Body of pancreas (tissue), 4 donors: ENCODE results near the gene TAF3.

ENCODE experiments used
- POLR2A ChIP-seq, 3 donors: fragments of 450-650 bp; IDR thresholded peaks; one replicate each; pipeline ENCODE4 v1.6.1; 2016; ENCODE audit warnings: antibody characterized with exemption in 3 of 3, mild to moderate bottlenecking in 2 of 3
- TF ChIP-seq, protein P1 (sequence below), 7 experiments: fragments of 450-650 bp in 4 of 7; fragments of 200-600 bp in 3 of 7; sonication (generic) in 3 of 7; IDR thresholded peaks; one replicate each; pipeline ENCODE4 v1.5.1; 2016 to 2019; ENCODE audit warnings: antibody characterized with exemption in 7 of 7

DNA sequence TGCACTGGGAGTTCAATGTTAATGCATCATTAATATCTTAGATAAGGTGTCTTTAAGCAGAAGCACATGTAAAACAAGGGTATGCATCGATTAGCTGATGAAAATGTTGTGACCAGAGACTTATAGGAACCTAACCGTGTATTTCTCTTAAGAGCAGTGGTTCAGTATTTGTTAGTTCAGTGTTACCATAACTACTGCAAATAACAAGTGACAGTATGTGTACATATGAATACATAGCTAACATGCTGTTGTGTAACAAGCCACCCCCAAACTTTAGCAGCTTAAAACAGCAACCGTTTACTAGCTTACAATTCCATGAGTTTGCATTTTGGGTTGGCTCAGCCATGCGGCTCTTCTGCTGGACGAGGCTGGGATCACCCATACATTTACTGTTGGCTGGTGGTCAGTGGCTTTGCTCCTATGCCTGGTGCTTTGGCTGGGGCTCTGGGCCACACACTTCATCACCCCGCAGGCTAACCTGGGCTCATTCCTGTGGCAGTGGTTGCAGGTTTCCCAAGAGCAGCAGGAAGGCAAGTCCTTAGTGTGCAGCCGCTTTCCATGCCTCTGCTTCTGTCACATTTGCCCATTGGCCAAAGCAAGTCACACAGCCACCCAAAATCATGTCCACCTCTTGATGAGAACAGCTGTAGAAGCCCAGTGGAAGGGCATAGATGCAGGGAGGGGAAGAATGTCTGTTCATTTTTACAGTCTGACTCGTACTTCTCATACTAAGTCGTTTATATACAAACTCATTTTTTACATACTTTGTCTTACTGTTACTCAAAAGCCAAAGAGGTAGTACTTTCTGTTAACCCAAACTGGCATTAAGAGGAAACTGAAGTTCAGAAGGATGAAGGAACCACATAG lies 132.9 kb downstream of the TAF3 start:
- TF ChIP-seq, protein P1, sequence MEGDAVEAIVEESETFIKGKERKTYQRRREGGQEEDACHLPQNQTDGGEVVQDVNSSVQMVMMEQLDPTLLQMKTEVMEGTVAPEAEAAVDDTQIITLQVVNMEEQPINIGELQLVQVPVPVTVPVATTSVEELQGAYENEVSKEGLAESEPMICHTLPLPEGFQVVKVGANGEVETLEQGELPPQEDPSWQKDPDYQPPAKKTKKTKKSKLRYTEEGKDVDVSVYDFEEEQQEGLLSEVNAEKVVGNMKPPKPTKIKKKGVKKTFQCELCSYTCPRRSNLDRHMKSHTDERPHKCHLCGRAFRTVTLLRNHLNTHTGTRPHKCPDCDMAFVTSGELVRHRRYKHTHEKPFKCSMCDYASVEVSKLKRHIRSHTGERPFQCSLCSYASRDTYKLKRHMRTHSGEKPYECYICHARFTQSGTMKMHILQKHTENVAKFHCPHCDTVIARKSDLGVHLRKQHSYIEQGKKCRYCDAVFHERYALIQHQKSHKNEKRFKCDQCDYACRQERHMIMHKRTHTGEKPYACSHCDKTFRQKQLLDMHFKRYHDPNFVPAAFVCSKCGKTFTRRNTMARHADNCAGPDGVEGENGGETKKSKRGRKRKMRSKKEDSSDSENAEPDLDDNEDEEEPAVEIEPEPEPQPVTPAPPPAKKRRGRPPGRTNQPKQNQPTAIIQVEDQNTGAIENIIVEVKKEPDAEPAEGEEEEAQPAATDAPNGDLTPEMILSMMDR (IDR thresholded peaks at IDR 0.05): no peak
- no peak for TF ChIP-seq POLR2A (IDR thresholded peaks at IDR 0.05)
